IMR-90 (cell line): ENCODE data around the gene SPACDR. TPM values are rescaled to one million over a fixed set of nuclear protein-coding genes. Genes with fewer than 3 reads are reported as not detected.

Source experiments
- ATAC-seq: fragments of 200-7000 bp; cut with Tn5 transposase; 2 replicates; pipeline ENCODE4 v1.9.1; 2020; ENCODE audit warnings: low read depth, mild to moderate bottlenecking, moderate library complexity
- Bru-seq: library from RNA; stranded (reverse); fragments of 400-500 nt; gene quantifications from one replicate; lab custom pipeline; 2021; lab: Mats Ljungman, UMichigan
- BruChase-seq, 2 experiments: library from RNA; stranded (reverse); fragments of 400-500 nt; gene quantifications; one replicate each; lab custom pipeline; 2021; lab: Mats Ljungman, UMichigan
- BruUV-seq: library from RNA; stranded (reverse); fragments of 400-500 nt; replicated peaks from 2 replicates; lab custom pipeline; 2021; lab: Mats Ljungman, UMichigan
- CTCF ChIA-PET: fragments of 300-600 bp; formaldehyde crosslinking; extraction: SDS; loops from one replicate; lab custom pipeline; 2021; ENCODE audit warnings: antibody characterized with exemption; lab: Yijun Ruan, JAX
- POLR2A ChIA-PET: fragments of 300-600 bp; sonication (Branson Sonifier 250); formaldehyde crosslinking; loops from one replicate; lab custom pipeline; 2022; ENCODE audit warnings: antibody characterized with exemption; ENCODE audit not compliant: unreplicated experiment; lab: Charles Lee
- DNase-seq: peaks from one replicate; pipeline ENCODE4 v3.0.0; 2013
- H2AFZ ChIP-seq: replicated peaks from 2 replicates; pipeline ENCODE3; 2013; ENCODE audit warnings: low read length, mild to moderate bottlenecking; ENCODE audit not compliant: poor library complexity
- H2AK5ac ChIP-seq: 2 replicates; pipeline ENCODE4 v1.6.1; 2013; ENCODE audit warnings: low read depth, low read length, inconsistent platforms
- H2AK9ac ChIP-seq: replicated peaks from 2 replicates; pipeline ENCODE3; 2013; ENCODE audit warnings: mild to moderate bottlenecking, low read depth, low read length, moderate library complexity; ENCODE audit not compliant: poor library complexity
- H2BK120ac ChIP-seq: 2 replicates; pipeline ENCODE4 v1.6.1; 2013; ENCODE audit warnings: low read depth, low read length, inconsistent platforms
- H2BK15ac ChIP-seq: 3 replicates; pipeline ENCODE4 v1.6.1; 2013; ENCODE audit warnings: low read depth, low read length, inconsistent platforms
- H2BK20ac ChIP-seq: 2 replicates; pipeline ENCODE4 v1.6.1; 2013; ENCODE audit warnings: low read depth, mild to moderate bottlenecking, inconsistent platforms, low read length, moderate library complexity
- H2BK5ac ChIP-seq: 2 replicates; pipeline ENCODE4 v1.6.1; 2013; ENCODE audit warnings: mild to moderate bottlenecking, low read depth, low read length, inconsistent platforms; ENCODE audit not compliant: poor library complexity, severe bottlenecking
- H3K14ac ChIP-seq: replicated peaks from 2 replicates; pipeline ENCODE4 v1.6.1; 2013; ENCODE audit warnings: low read depth, low read length, inconsistent platforms
- H3K18ac ChIP-seq: 2 replicates; pipeline ENCODE4 v1.6.1; 2013; ENCODE audit warnings: low read depth, low read length, control low read depth
- H3K23ac ChIP-seq: 2 replicates; pipeline ENCODE4 v1.6.1; 2013; ENCODE audit warnings: low read depth, low read length, inconsistent platforms
- H3K27ac ChIP-seq: 2 replicates; pipeline ENCODE4 v1.5.1; 2013; ENCODE audit warnings: mild to moderate bottlenecking, control low read depth, low read length; ENCODE audit not compliant: insufficient read depth
- H3K27me3 ChIP-seq: 2 replicates; pipeline ENCODE4 v1.6.1; 2013; ENCODE audit warnings: low read length; ENCODE audit not compliant: control insufficient read depth, insufficient read depth
- H3K36me3 ChIP-seq: 2 replicates; pipeline ENCODE4 v1.6.1; 2013; ENCODE audit warnings: low read length, mixed read lengths; ENCODE audit not compliant: control insufficient read depth, insufficient read depth
- H3K4ac ChIP-seq: 2 replicates; pipeline ENCODE4 v1.6.1; 2013; ENCODE audit warnings: low read depth, low read length, inconsistent platforms
- H3K4me1 ChIP-seq: 2 replicates; pipeline ENCODE4 v1.6.1; 2013; ENCODE audit warnings: low read length, mixed read lengths; ENCODE audit not compliant: control insufficient read depth, insufficient read depth
- H3K4me2 ChIP-seq: 2 replicates; pipeline ENCODE4 v1.6.1; 2013; ENCODE audit warnings: low read depth, mild to moderate bottlenecking, control low read depth, low read length, moderate library complexity
- H3K4me3 ChIP-seq: 2 replicates; pipeline ENCODE4 v1.5.1; 2013; ENCODE audit warnings: low read depth, mild to moderate bottlenecking, control low read depth, low read length, moderate library complexity; ENCODE audit not compliant: insufficient read depth
- H3K56ac ChIP-seq: 2 replicates; pipeline ENCODE4 v1.6.1; 2013; ENCODE audit warnings: low read length, inconsistent platforms; ENCODE audit not compliant: insufficient read depth; ENCODE audit errors: extremely low read depth
- H3K79me1 ChIP-seq, 2 experiments: 2 replicates each; pipeline ENCODE4 v1.6.1; 2013; ENCODE audit warnings: low read length in 2 of 2, inconsistent platforms in 1 of 2, low read depth in 1 of 2
- H3K9ac ChIP-seq: 2 replicates; pipeline ENCODE4 v1.6.1; 2013; ENCODE audit warnings: low read depth, low read length, control low read depth
- H3K9me1 ChIP-seq: 2 replicates; pipeline ENCODE4 v1.6.1; 2013; ENCODE audit warnings: low read length, inconsistent platforms; ENCODE audit not compliant: insufficient read depth
- H3K9me3 ChIP-seq: 2 replicates; pipeline ENCODE4 v1.6.1; 2013; ENCODE audit warnings: low read length; ENCODE audit not compliant: control insufficient read depth, insufficient read depth
- H4K20me1 ChIP-seq: 2 replicates; pipeline ENCODE4 v1.6.1; 2013; ENCODE audit warnings: low read length, inconsistent platforms; ENCODE audit not compliant: insufficient read depth
- H4K5ac ChIP-seq: 2 replicates; pipeline ENCODE4 v1.6.1; 2013; ENCODE audit warnings: mild to moderate bottlenecking, low read depth, low read length, control low read depth
- H4K8ac ChIP-seq, 2 experiments: 2 replicates each; pipeline ENCODE4 v1.6.1; 2013; ENCODE audit warnings: low read depth in 2 of 2, low read length in 2 of 2, control low read depth in 1 of 2, inconsistent platforms in 1 of 2
- H4K91ac ChIP-seq: 2 replicates; pipeline ENCODE4 v1.6.1; 2013; ENCODE audit warnings: low read depth, low read length, inconsistent platforms; ENCODE audit not compliant: insufficient read depth
- BHLHE40 ChIP-seq: fragments of 150-350 bp; IDR thresholded peaks from 2 replicates; pipeline ENCODE4 v1.6.1; 2016; ENCODE audit warnings: mild to moderate bottlenecking, low read depth, low read length
- CEBPB ChIP-seq: IDR thresholded peaks from 2 replicates; pipeline ENCODE4 v1.6.1; 2012; ENCODE audit warnings: low read depth, low read length, improper control_type of control experiment
- CHD1 ChIP-seq: IDR thresholded peaks from 2 replicates; pipeline ENCODE4 v1.6.1; 2012; ENCODE audit warnings: low read depth, low read length, improper control_type of control experiment
- CTCF ChIP-seq: conservative IDR thresholded peaks from 2 replicates; pipeline ENCODE4 v1.5.1; 2012; ENCODE audit warnings: mild to moderate bottlenecking, low read depth, low read length, improper control_type of control experiment
- ELK1 ChIP-seq: fragments of 150-350 bp; IDR thresholded peaks from 2 replicates; pipeline ENCODE4 v1.6.1; 2016; ENCODE audit warnings: low read depth, mild to moderate bottlenecking, low read length, moderate library complexity, borderline replicate concordance
- MAFK ChIP-seq: IDR thresholded peaks from 2 replicates; pipeline ENCODE4 v1.6.1; 2012; ENCODE audit warnings: low read depth, low read length, improper control_type of control experiment
- MXI1 ChIP-seq: IDR thresholded peaks from 2 replicates; pipeline ENCODE4 v1.6.1; 2012; ENCODE audit warnings: low read depth, mild to moderate bottlenecking, low read length, moderate library complexity, borderline replicate concordance
- NFE2L2 ChIP-seq: fragments of 150-350 bp; IDR thresholded peaks from 2 replicates; pipeline ENCODE4 v1.6.1; 2016; ENCODE audit warnings: low read depth, mild to moderate bottlenecking, low read length
- RAD21 ChIP-seq: IDR thresholded peaks from 2 replicates; pipeline ENCODE4 v1.6.1; 2012; ENCODE audit warnings: low read length, improper control_type of control experiment
- RCOR1 ChIP-seq: IDR thresholded peaks from 2 replicates; pipeline ENCODE4 v1.6.1; 2012; ENCODE audit warnings: mild to moderate bottlenecking, low read length, improper control_type of control experiment; ENCODE audit not compliant: insufficient replicate concordance
- WGBS, 2 experiments: methylation state at CpG; one replicate each; pipeline versions ENCODE4 v1.1.5 to v1.1.7; 2013; ENCODE audit warnings: missing lambda C conversion rate in 2 of 2; ENCODE audit not compliant: insufficient read length in 1 of 2; ENCODE audit errors: extremely low coverage in 2 of 2; 5-methylcytosine and 5-hydroxymethylcytosine counted together
- dilution Hi-C: fragments of 300-500 bp; cut with HindIII; formaldehyde crosslinking; loops from one replicate; pipeline ENCODE4 v1.14.3; 2018; ENCODE audit warnings: low sequenced_read_pairs; ENCODE audit not compliant: unreplicated experiment
- in situ Hi-C: fragments of 300-500 bp; cut with MboI; formaldehyde crosslinking; loops from 3 replicates; pipeline ENCODE4 v1.14.3; 2019; ENCODE audit warnings: low sequenced_read_pairs, inconsistent platforms, mixed read lengths
- intact Hi-C: fragments of 100-400 bp; cut with micrococcal nuclease; formaldehyde crosslinking; loops from 2 replicates; pipeline ENCODE4 v1.10.0; 2022
- long read RNA-seq: library from polyadenylated mRNA; unstranded; transcript quantifications from one replicate; pipeline ENCODE4 v2.0.0, GENCODE V29; 2021; ENCODE audit not compliant: unreplicated experiment
- polyA plus RNA-seq, 3 experiments: library from polyadenylated mRNA; depleted of rRNA; stranded (reverse); fragments of >200 nt; gene quantifications; 2 replicates each; pipeline ENCODE4 v1.2.3, GENCODE V29; 2012; ENCODE audit warnings: low replicate concordance in 1 of 3
- total RNA-seq: library from RNA; depleted of rRNA; stranded (reverse); fragments of >200 nt; gene quantifications from 2 replicates; pipeline ENCODE4 v1.2.3, GENCODE V29; 2012; rRNA removed

Gene SPACDR
- total RNA-seq (0.54 and 1.1 TPM in 2 replicates), polyA plus RNA-seq (2012; rRNA removed) (1.3 and 2.1 TPM in 2 replicates), Bru-seq, nascent RNA (percentile 39 among the genes with signal in this experiment), BruChase-seq, experiment 1, labeled RNA remaining after a 6-hour chase (percentile 54 among the genes with signal in this experiment), BruChase-seq, experiment 2, labeled RNA remaining after a 2-hour chase (percentile 55 among the genes with signal in this experiment)
- 2.3 and 3.1 TPM in 2 replicates for polyA plus RNA-seq (2012; cell fraction: cytosol; rRNA removed)
- 8.7 and 10.3 TPM in 2 replicates for polyA plus RNA-seq (2012; cell fraction: nucleus; rRNA removed; ENCODE audit: low replicate concordance)
- long read RNA-seq: 0 reads

- no TSS peak for BruUV-seq
- Histone ChIP-seq H4K5ac (peak within 1 kb of the TSS; percentile 30; the same call in 1 of the 2 replicates), H3K27me3 (no peaks in the 10 kb centered on the region), H3K4me3 (no peak within 1 kb of the TSS), H2AFZ (peak within 1 kb of the TSS; percentile 78), H3K79me1 (peaks cover 2 to 13% of the 10 kb centered on the region in 2 experiments; a peak in 1 of 4 replicates), H3K56ac (0 out of 2 replicates have a peak within 1 kb of the TSS, but pooled peaks have one; percentile 6), H2AK9ac (peak within 1 kb of the TSS; percentile 85), H3K9me1 (peaks cover 9% of the 10 kb centered on the region), H2BK120ac (peak within 1 kb of the TSS; percentile 30), H3K36me3 (peaks cover 23% of the 10 kb centered on the region; the same call in 1 of the 2 replicates), H4K8ac (peak within 1 kb of the TSS; percentile 37 to 63; a peak in 2 of 4 replicates), H3K4me1 (peaks cover 10% of the 10 kb centered on the region; the same call in 1 of the 2 replicates), H3K23ac (peak within 1 kb of the TSS; percentile 42), H3K27ac (peak within 1 kb of the TSS; percentile 17; the same call in 1 of the 2 replicates), H4K20me1 (no peaks in the 10 kb centered on the region; the same call in 1 of the 2 replicates), H2BK15ac (peak within 1 kb of the TSS; percentile 70), H2BK20ac (peak within 1 kb of the TSS; percentile 57), H3K9ac (no peak within 1 kb of the TSS), H3K4me2 (no peak within 1 kb of the TSS), H3K4ac (peak within 1 kb of the TSS; percentile 72), H3K18ac (peak within 1 kb of the TSS; percentile 33; the same call in 1 of the 2 replicates), H3K9me3 (no peaks in the 10 kb centered on the region), H4K91ac (peak within 1 kb of the TSS; percentile 38), H2BK5ac (peak within 1 kb of the TSS; percentile 69), H3K14ac (peak within 1 kb of the TSS; percentile 87), H2AK5ac (peak within 1 kb of the TSS; percentile 90)
- intact Hi-C loops: no loop called here
- no peak for TF ChIP-seq BHLHE40
- TF ChIP-seq MAFK: no peak
- TF ChIP-seq CEBPB: no peak
- TF ChIP-seq CHD1: no peak
- no peak for TF ChIP-seq NFE2L2
- no peak for TF ChIP-seq CTCF
- no peak for TF ChIP-seq RAD21
- no peak for TF ChIP-seq RCOR1
- no peak for TF ChIP-seq MXI1
- no peak for TF ChIP-seq ELK1
- WGBS, 2 experiments: no CpG with 5 or more reads among the region's 7 CpGs
- in situ Hi-C loops: loop anchor here (10.0 to 25.0 kb wide), 2 partner anchors 231 to 398 kb away; partner anchors contain the start of genes GIGYF1, SLC12A9 and TRIP6
- ChIA-PET POLR2A (no interaction called here), CTCF (interaction anchor here (0.9 to 1.1 kb wide), 2 partner anchors 13 to 19 kb away, joined by 5 read pairs; no protein-coding TSS in a partner anchor)
- dilution Hi-C loops: no loop called here
- ATAC-seq (peak; percentile 4), DNase-seq (peak; percentile 60)
Measured at GRCh38 chr7:100464210-100464660, at the start of gene SPACDR. SPACDR (minus strand) TSS chr7:100464260; CDS start chr7:100464025, 235 bp downstream.
